IPS-18a (cell line): ENCODE results near the gene TBC1D17.
A peak's percentile ranks its signal among the peaks of the same experiment; 100 is the strongest.

ENCODE experiments used
- H3K27ac ChIP-seq: one replicate; pipeline ENCODE4 v1.5.1; 2013; ENCODE audit warnings: low read length
- H3K27me3 ChIP-seq: one replicate; pipeline ENCODE4 v1.6.1; 2013; ENCODE audit warnings: mild to moderate bottlenecking, low read length; ENCODE audit not compliant: control insufficient read depth, insufficient read depth
- H3K36me3 ChIP-seq: one replicate; pipeline ENCODE4 v1.6.1; 2013; ENCODE audit warnings: low read depth, low read length; ENCODE audit not compliant: control insufficient read depth
- H3K4me1 ChIP-seq: one replicate; pipeline ENCODE4 v1.6.1; 2013; ENCODE audit warnings: low read depth, low read length; ENCODE audit not compliant: control insufficient read depth
- H3K4me3 ChIP-seq: one replicate; pipeline ENCODE4 v1.5.1; 2013; ENCODE audit warnings: low read length
- H3K9ac ChIP-seq: one replicate; pipeline ENCODE4 v1.6.1; 2013; ENCODE audit warnings: mild to moderate bottlenecking, low read length, moderate library complexity
- H3K9me3 ChIP-seq: one replicate; pipeline ENCODE4 v1.6.1; 2013; ENCODE audit warnings: low read depth, low read length; ENCODE audit not compliant: control insufficient read depth

Gene TBC1D17

DNA sequence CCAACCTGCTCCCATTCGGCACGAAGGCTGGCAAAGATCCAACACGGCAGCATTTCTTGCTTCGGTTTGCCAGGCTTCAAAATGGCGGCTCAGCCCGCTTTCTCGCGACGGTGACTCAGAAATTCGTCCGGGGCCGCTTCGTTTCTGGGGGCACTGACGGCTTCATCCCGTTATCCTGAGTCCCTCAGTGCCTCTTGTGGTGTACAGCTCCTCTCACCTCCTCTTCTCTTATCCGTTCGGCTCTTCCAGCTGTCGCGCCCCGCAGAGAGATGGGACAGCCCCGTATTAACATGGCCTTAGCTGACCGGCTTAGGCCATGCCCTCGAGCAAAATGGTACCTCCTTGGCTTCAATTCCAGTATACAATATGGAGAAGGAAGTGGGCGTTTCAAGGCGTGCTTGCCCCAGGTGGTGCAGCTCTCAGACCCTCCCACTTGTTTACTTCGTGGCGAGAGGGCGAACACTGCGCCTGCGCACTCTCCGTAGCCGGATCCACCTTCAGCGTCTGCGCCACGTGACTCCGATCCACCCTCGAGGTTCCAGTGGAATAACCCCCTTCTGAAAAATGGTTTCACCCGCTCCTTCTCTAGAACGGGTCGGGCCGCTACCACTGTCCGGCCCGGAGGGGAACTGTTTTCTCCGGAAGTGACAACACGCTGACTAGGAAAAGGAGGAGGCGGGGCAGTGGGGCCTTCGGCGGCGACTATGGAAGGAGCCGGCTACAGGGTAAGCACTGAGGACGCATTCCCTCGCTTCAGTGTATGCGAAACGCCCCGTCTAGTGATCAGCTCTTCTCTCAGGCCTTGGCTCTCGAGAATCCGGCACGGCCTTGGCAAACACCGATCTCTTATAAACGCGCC is at the start of gene TBC1D17, which contains the start of gene AKT1S1:
Gene TBC1D17 (plus strand): TSS at position 683 of the 859 bp plus-strand sequence. CDS start 22 bp downstream, at position 705.
Gene AKT1S1 (minus strand): TSS at position 336 of the 859 bp plus-strand sequence. CDS start 4,060 bp downstream, outside the sequence.
- Histone ChIP-seq H3K4me3 (peak within 1 kb of the TSS; percentile 93), H3K27ac (peak within 1 kb of the TSS; percentile 96), H3K9me3 (no peaks in the 10 kb centered on the region), H3K27me3 (no peaks in the 10 kb centered on the region), H3K36me3 (peaks cover 31% of the 10 kb centered on the region), H3K4me1 (peaks cover 4% of the 10 kb centered on the region), H3K9ac (peak within 1 kb of the TSS; percentile 82)

DNA sequence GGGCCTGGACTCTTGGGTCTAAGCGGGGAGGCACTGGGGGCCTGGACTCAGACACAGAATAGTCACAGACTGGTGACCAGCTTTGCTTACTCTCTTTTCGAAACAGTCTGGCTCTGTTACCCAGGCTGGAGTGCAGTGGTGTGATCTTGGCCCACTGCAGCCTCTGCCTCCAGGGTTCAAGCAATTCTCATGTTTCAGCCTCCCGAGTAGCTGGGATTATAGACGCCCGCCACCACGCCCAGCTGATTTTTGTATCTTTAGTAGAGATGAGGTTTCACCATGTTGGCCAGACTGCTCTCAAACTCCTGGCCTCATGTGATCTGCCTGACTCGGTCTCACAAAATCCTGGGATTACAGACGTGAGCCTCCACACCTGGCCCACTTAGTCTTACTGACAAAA is 48.3 kb upstream of the TBC1D17 start:
- peaks cover 23% of the 10 kb centered on the region for H3K36me3 ChIP-seq
- H3K4me3 ChIP-seq, result no peak overlapping the region

DNA sequence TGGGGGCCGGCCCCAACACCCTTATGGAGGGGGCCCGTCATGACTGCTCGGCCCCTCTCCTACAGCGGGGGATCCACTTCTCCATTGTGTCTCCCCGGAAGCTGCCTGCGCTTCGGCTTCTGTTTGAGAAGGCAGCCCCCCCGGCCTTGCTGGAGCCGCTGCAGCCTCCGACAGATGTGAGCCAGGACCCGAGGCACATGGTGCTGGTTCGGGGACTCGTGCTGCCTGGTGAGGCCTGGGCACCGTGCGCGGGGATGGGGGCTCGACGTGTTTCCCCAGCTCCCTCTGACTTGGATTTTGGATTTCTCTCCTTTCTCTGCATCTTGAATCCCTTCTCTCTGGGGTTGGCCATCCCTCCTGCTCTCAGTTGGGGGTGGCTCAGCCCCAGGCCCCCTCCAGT is 47.8 kb upstream of the TBC1D17 start:
- no peak overlapping the region for H3K4me3 ChIP-seq
- H3K27me3 ChIP-seq, result no peaks in the 10 kb centered on the region
- no peaks in the 10 kb centered on the region for H3K4me1 ChIP-seq
- H3K27ac ChIP-seq, result no peak overlapping the region
- H3K9ac ChIP-seq, result no peak overlapping the region
- H3K36me3 ChIP-seq, result peaks cover 23% of the 10 kb centered on the region
- H3K9me3 ChIP-seq, result no peaks in the 10 kb centered on the region

More for the DNA sequence above, 48.3 kb upstream of the TBC1D17 start:
- no peaks in the 10 kb centered on the region for H3K27me3 ChIP-seq
- no peaks in the 10 kb centered on the region for H3K9me3 ChIP-seq
- H3K9ac ChIP-seq, result no peak overlapping the region
- H3K27ac ChIP-seq, result no peak overlapping the region
- no peaks in the 10 kb centered on the region for H3K4me1 ChIP-seq

DNA sequence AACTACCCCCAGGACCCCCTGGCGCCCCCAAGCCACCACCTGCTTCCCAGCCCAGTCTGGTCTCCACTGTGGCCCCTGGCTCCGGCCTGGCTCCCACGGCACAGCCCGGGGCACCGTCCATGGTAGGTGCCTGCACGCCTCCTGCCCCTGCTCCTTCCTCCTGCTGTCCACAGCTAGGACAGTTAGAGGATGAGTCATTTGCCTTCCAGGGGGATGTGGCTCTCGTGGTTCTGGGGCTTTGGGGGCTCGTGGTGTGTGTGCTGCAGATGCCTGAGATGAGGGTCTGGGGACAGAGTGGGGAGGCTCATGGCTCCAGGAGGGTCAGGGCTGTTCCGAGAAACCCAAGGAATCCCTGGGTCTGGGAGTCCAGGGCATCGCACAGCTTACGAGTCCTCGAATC is 46.7 kb upstream of the TBC1D17 start:
- H3K9me3 ChIP-seq, result no peaks in the 10 kb centered on the region
- H3K27ac ChIP-seq, result no peak overlapping the region
- no peaks in the 10 kb centered on the region for H3K4me1 ChIP-seq
- H3K36me3 ChIP-seq, result peaks cover 28% of the 10 kb centered on the region
- H3K27me3 ChIP-seq, result no peaks in the 10 kb centered on the region
- no peak overlapping the region for H3K9ac ChIP-seq
- no peak overlapping the region for H3K4me3 ChIP-seq

- no peak overlapping the region for H3K9ac ChIP-seq
- H3K27ac ChIP-seq, result no peak overlapping the region
- peaks cover 31% of the 10 kb centered on the region for H3K36me3 ChIP-seq
- no peaks in the 10 kb centered on the region for H3K27me3 ChIP-seq
- H3K4me3 ChIP-seq, result no peak overlapping the region
- H3K4me1 ChIP-seq, result no peaks in the 10 kb centered on the region
- no peaks in the 10 kb centered on the region for H3K9me3 ChIP-seq
These were observed 45.9 kb upstream of the TBC1D17 start for GRCh38 chr19:49831592-49831991.

DNA sequence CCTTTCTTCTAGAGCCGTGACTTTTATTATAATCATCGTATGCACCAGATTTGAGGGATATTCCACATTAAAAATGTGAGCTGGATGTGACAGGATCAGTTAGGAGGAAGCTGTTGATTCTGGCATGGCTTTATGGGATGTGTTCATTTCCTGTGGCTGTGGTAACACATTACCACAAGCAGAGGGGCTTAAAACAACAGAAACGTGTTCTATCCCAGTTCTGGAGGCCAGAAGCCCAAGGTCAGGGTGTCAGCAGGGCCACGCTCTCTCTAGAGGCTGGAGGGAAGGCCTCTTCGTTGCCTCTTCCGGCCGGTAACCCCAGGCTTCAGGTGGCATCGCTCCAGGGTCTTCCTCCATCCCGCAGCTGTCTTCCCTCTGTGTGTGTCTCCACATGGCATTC is 44.9 kb upstream of the TBC1D17 start:
- Histone ChIP-seq H3K27ac (no peak overlapping the region), H3K36me3 (peaks cover 31% of the 10 kb centered on the region), H3K4me3 (no peak overlapping the region), H3K9me3 (no peaks in the 10 kb centered on the region), H3K27me3 (no peaks in the 10 kb centered on the region), H3K4me1 (no peaks in the 10 kb centered on the region), H3K9ac (no peak overlapping the region)

DNA sequence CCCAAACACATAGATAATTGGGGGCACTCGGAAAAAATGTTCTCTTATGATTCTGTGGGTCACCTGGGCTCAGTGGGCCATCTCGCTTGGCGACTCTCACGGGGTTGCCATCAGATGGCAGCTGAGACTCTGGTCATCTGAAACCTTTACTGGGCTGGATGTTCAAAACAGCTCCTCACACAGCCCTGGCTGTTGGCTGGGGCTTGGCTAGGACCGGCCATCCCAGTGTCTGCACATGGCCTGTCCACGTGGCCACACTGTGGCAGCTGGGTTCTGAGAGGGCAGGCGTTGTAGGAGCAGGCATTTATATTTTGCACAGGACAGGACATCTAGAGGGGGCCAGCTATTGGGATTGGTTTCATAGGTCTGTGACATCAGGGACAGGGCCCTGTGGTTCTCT is 43.9 kb upstream of the TBC1D17 start:
- H3K27ac ChIP-seq, result no peak overlapping the region
- H3K36me3 ChIP-seq, result peaks cover 32% of the 10 kb centered on the region
- no peaks in the 10 kb centered on the region for H3K4me1 ChIP-seq
- H3K4me3 ChIP-seq, result no peak overlapping the region
- no peak overlapping the region for H3K9ac ChIP-seq
- no peaks in the 10 kb centered on the region for H3K9me3 ChIP-seq
- H3K27me3 ChIP-seq, result no peaks in the 10 kb centered on the region

- Histone ChIP-seq H3K27me3 (no peaks in the 10 kb centered on the region), H3K4me1 (no peaks in the 10 kb centered on the region), H3K9ac (no peak overlapping the region), H3K9me3 (no peaks in the 10 kb centered on the region), H3K4me3 (no peak overlapping the region), H3K36me3 (peaks cover 45% of the 10 kb centered on the region), H3K27ac (no peak overlapping the region)
These were observed 41.9 kb upstream of the TBC1D17 start for GRCh38 chr19:49835562-49835961.

DNA sequence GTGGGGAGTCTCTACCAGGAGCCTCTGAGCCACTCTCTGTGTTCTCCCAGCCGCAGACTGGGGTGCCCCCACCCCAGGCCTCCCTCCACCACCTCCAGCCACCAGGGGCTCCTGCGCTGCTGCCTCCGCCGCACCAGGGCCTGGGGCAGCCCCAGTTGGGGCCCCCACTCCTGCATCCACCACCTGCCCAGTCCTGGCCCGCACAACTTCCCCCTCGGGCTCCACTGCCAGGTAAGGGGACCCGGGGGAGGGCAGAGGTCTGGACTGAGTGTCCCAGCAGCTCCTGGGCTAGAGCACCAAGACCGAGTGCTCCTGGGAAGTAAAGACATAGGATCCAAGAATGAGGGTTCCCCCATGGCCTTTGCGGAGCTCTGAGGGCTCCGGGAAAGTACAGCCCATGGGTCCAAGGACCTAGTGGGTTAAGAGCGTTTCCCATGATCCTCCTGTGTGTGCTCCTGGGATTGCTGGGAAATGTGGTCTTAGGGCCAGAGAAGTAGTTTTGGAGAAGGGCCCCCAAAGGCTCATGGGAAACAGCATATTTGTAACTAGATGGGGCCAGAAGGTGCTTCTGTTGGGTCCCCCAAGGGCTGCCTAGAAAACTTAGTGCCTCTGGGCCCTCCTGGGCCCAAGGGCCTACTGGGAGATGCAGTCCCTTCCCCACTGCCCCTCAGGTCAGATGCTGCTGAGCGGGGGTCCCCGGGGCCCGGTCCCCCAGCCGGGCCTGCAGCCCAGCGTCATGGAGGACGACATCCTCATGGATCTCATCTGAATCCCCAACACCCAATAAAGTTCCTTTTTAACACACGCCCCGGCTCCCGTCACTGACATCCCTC is 41.1 kb upstream of the TBC1D17 start:
- H3K9ac ChIP-seq, result no peak overlapping the region
- H3K27ac ChIP-seq, result no peak overlapping the region
- H3K4me1 ChIP-seq, result no peaks in the 10 kb centered on the region
- H3K4me3 ChIP-seq, result no peak overlapping the region
- H3K27me3 ChIP-seq, result no peaks in the 10 kb centered on the region
- no peaks in the 10 kb centered on the region for H3K9me3 ChIP-seq
- peaks cover 43% of the 10 kb centered on the region for H3K36me3 ChIP-seq

GRCh38 chr19:49837009-49837310 is 40.5 kb upstream of the TBC1D17 start:
- no peak overlapping the region for H3K4me3 ChIP-seq
- peaks cover 37% of the 10 kb centered on the region for H3K36me3 ChIP-seq
- no peaks in the 10 kb centered on the region for H3K4me1 ChIP-seq
- H3K9ac ChIP-seq, result no peak overlapping the region
- H3K27me3 ChIP-seq, result no peaks in the 10 kb centered on the region
- no peak overlapping the region for H3K27ac ChIP-seq
- no peaks in the 10 kb centered on the region for H3K9me3 ChIP-seq

DNA sequence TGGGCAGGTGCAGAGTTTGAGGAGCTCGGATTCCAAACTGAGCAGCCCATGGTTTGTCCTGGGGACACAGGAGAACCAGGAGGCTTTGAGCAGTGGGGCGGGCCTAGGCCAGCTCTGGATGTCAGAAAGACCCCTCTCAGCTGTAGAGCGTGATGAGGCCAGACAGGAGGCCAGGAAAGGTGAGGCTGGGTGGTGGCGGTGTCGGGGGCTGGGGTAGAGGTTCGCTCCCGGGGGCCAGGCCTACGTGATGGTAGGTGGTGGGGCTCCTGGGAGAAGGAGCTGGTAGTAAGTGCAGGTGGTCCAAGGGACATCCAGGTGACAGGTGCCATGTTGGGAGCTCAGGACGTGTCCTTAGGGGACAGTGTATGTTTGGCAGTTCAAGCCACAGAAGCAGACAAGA is 40.1 kb upstream of the TBC1D17 start:
- Histone ChIP-seq H3K27ac (no peak overlapping the region), H3K36me3 (peaks cover 33% of the 10 kb centered on the region), H3K4me1 (no peaks in the 10 kb centered on the region)

More for the DNA sequence above, 40.1 kb upstream of the TBC1D17 start:
- no peak overlapping the region for H3K9ac ChIP-seq
- H3K27me3 ChIP-seq, result no peaks in the 10 kb centered on the region
- H3K4me3 ChIP-seq, result no peak overlapping the region
- no peaks in the 10 kb centered on the region for H3K9me3 ChIP-seq
